SK-N-SH (cell line): ENCODE results near the gene KNDC1. TPM values are rescaled to one million over a fixed set of nuclear protein-coding genes. Genes with fewer than 3 reads are reported as not detected.

Experiments
- CTCF ChIA-PET: fragments of 300-600, 350-600 bp; formaldehyde crosslinking; extraction: SDS; loops from one replicate; lab custom pipeline; 2021; lab: Yijun Ruan, JAX
- POLR2A ChIA-PET: fragments of 350-600 bp; sonication (Branson Sonifier 250); formaldehyde crosslinking; extraction: SDS; loops from one replicate; lab custom pipeline; 2020; ENCODE audit warnings: antibody characterized with exemption, inconsistent platforms; lab: Yijun Ruan, JAX
- DNase-seq: peaks from one replicate; pipeline ENCODE4 v3.0.0; 2012
- H2AFZ ChIP-seq: fragments of 200-600 bp; sonication (generic); 2 replicates; pipeline ENCODE4 v1.8.1; 2016; ENCODE audit warnings: antibody characterized with exemption, mild to moderate bottlenecking, low read depth
- H3F3A ChIP-seq: fragments of 200-600 bp; sonication (generic); replicated peaks from 2 replicates; pipeline ENCODE3; 2016; ENCODE audit warnings: antibody characterized with exemption, mild to moderate bottlenecking; ENCODE audit not compliant: insufficient read depth
- H3K27ac ChIP-seq, 2 experiments: fragments of 200-500 bp in 1 of 2; fragments of 200-600 bp in 1 of 2; sonication (Bioruptor generic) in 1 of 2; sonication (generic), shearing (Covaris generic) in 1 of 2; 2 replicates each; pipeline versions ENCODE4 v1.5.1 to v1.6.1; 2014 to 2016; ENCODE audit warnings: low read depth in 2 of 2, inconsistent platforms in 1 of 2, low read length in 1 of 2, mild to moderate bottlenecking in 1 of 2, mixed read lengths in 1 of 2
- H3K27me3 ChIP-seq: fragments of 200-600 bp; sonication (generic), shearing (Covaris generic); 2 replicates; pipeline ENCODE4 v1.6.1; 2016; ENCODE audit warnings: mixed run types; ENCODE audit not compliant: insufficient read depth
- H3K36me3 ChIP-seq, 2 experiments: fragments of 200-500 bp in 1 of 2; fragments of 200-600 bp in 1 of 2; sonication (Bioruptor generic) in 1 of 2; sonication (generic) in 1 of 2; replicated peaks in 1 of 2; 2 replicates each; pipeline versions ENCODE3 to v1.5.1; 2014 to 2016; ENCODE audit warnings: low read length in 1 of 2, mild to moderate bottlenecking in 1 of 2; ENCODE audit not compliant: insufficient read depth in 2 of 2, control insufficient read depth in 1 of 2
- H3K4me1 ChIP-seq, 2 experiments: fragments of 200-500 bp in 1 of 2; fragments of 200-600 bp in 1 of 2; sonication (Bioruptor generic) in 1 of 2; sonication (generic), shearing (Covaris generic) in 1 of 2; 2 replicates each; pipeline versions ENCODE4 v1.5.1 to v1.6.1; 2014 to 2016; ENCODE audit warnings: low read depth in 1 of 2, low read length in 1 of 2, mixed run types in 1 of 2; ENCODE audit not compliant: insufficient read depth in 2 of 2, control insufficient read depth in 1 of 2
- H3K4me2 ChIP-seq: fragments of 200-600 bp; sonication (generic), shearing (Covaris generic); 2 replicates; pipeline ENCODE4 v1.6.1; 2017; ENCODE audit warnings: mixed run types
- H3K4me3 ChIP-seq, 2 experiments: fragments of 200-500 bp in 1 of 2; fragments of 200-600 bp in 1 of 2; sonication (Bioruptor generic) in 1 of 2; sonication (generic), shearing (Covaris generic) in 1 of 2; 2 replicates each; pipeline versions ENCODE4 v1.5.1 to v1.8.1; 2014 to 2016; ENCODE audit warnings: low read depth in 2 of 2, inconsistent platforms in 1 of 2, low read length in 1 of 2, mild to moderate bottlenecking in 1 of 2, mixed read lengths in 1 of 2, moderate library complexity in 1 of 2
- H3K79me2 ChIP-seq: fragments of 200-600 bp; sonication (generic); 2 replicates; pipeline ENCODE4 v1.8.1; 2017; ENCODE audit warnings: mild to moderate bottlenecking; ENCODE audit not compliant: insufficient read depth
- H3K9ac ChIP-seq: fragments of 200-600 bp; sonication (generic); 2 replicates; pipeline ENCODE4 v1.6.1; 2017; ENCODE audit warnings: mixed run types
- H3K9me2 ChIP-seq: fragments of 200-600 bp; sonication (generic); 2 replicates; pipeline ENCODE4 v1.6.1; 2017; ENCODE audit warnings: mixed run types
- H3K9me3 ChIP-seq: fragments of 200-600 bp; sonication (generic); 2 replicates; pipeline ENCODE4 v1.6.1; 2017; ENCODE audit warnings: mixed run types, mild to moderate bottlenecking, moderate library complexity
- H4K20me1 ChIP-seq: fragments of 200-600 bp; sonication (generic); 2 replicates; pipeline ENCODE4 v1.6.1; 2017; ENCODE audit warnings: mild to moderate bottlenecking, mixed run types; ENCODE audit not compliant: insufficient read depth
- ELF1 ChIP-seq: IDR thresholded peaks from 2 replicates; pipeline ENCODE4 v1.4.0; 2012
- EP300 ChIP-seq, 2 experiments: IDR thresholded peaks; 2 replicates each; pipeline versions ENCODE4 v1.4.0 to v1.6.1; 2012; ENCODE audit warnings: borderline replicate concordance in 1 of 2, low read depth in 1 of 2, low read length in 1 of 2
- EZH2phosphoT487 ChIP-seq: fragments of 200-600 bp; sonication (generic); IDR thresholded peaks from 2 replicates; pipeline ENCODE4 v1.6.1; 2017; ENCODE audit warnings: low read depth, mixed run types, mild to moderate bottlenecking, antibody characterized with exemption, moderate library complexity, borderline replicate concordance
- FOSL2 ChIP-seq: IDR thresholded peaks from 2 replicates; pipeline ENCODE4 v1.4.0; 2012; ENCODE audit warnings: low read depth, mild to moderate bottlenecking, moderate library complexity, borderline replicate concordance
- FOXJ3 ChIP-seq: sonication (generic); formaldehyde crosslinking; IDR thresholded peaks from 2 replicates; pipeline ENCODE4 v1.5.1; 2020; ENCODE audit warnings: mild to moderate bottlenecking, missing genetic modification reagents
- GABPA ChIP-seq: IDR thresholded peaks from 2 replicates; pipeline ENCODE4 v1.4.0; 2012; ENCODE audit warnings: low read depth, mild to moderate bottlenecking
- GATA2 ChIP-seq: sonication (generic); formaldehyde crosslinking; IDR thresholded peaks from 2 replicates; pipeline ENCODE4 v1.5.0; 2020; ENCODE audit warnings: mild to moderate bottlenecking, missing genetic modification reagents
- JUND ChIP-seq: IDR thresholded peaks from 2 replicates; pipeline ENCODE4 v1.4.0; 2012
- NFIC ChIP-seq: IDR thresholded peaks from 2 replicates; pipeline ENCODE4 v1.4.0; 2012; ENCODE audit warnings: borderline replicate concordance
- RAD21 ChIP-seq: IDR thresholded peaks from 2 replicates; pipeline ENCODE4 v1.6.1; 2012; ENCODE audit warnings: mild to moderate bottlenecking, low read length
- RCOR1 ChIP-seq: fragments of 150-350 bp; IDR thresholded peaks from 2 replicates; pipeline ENCODE4 v1.6.1; 2017; ENCODE audit warnings: antibody characterized with exemption, low read length
- REST ChIP-seq: IDR thresholded peaks from 2 replicates; pipeline ENCODE4 v1.6.1; 2012; ENCODE audit warnings: mild to moderate bottlenecking, low read depth, low read length, moderate library complexity
- RFX5 ChIP-seq: IDR thresholded peaks from 2 replicates; pipeline ENCODE4 v1.6.1; 2012; ENCODE audit warnings: mild to moderate bottlenecking, improper control_type of control experiment, low read length
- SIN3A ChIP-seq: IDR thresholded peaks from 2 replicates; pipeline ENCODE4 v1.6.1; 2012; ENCODE audit warnings: low read depth, mild to moderate bottlenecking, low read length, moderate library complexity, borderline replicate concordance
- SMC3 ChIP-seq: IDR thresholded peaks from 2 replicates; pipeline ENCODE4 v1.6.1; 2012; ENCODE audit warnings: low read depth, low read length, improper control_type of control experiment
- TAF1 ChIP-seq: IDR thresholded peaks from 2 replicates; pipeline ENCODE4 v1.6.1; 2012; ENCODE audit warnings: low read depth, mild to moderate bottlenecking, low read length, moderate library complexity, borderline replicate concordance
- YY1 ChIP-seq: IDR thresholded peaks from 2 replicates; pipeline ENCODE4 v1.4.0; 2012; ENCODE audit warnings: low read depth, mild to moderate bottlenecking
- WGBS: methylation state at CpG from one replicate; pipeline ENCODE4 v1.1.6; 2017; ENCODE audit warnings: low lambda C conversion rate; 5-methylcytosine and 5-hydroxymethylcytosine counted together
- polyA plus RNA-seq, 3 experiments: library from polyadenylated mRNA; depleted of rRNA; stranded (reverse); fragments of >200 nt; gene quantifications; 2 replicates each; pipeline ENCODE4 v1.2.3, GENCODE V29; 2012
- TF ChIP-seq, protein P1 (sequence below): IDR thresholded peaks from 2 replicates; pipeline ENCODE4 v1.4.0; 2012; ENCODE audit warnings: low read depth, borderline replicate concordance
- TF ChIP-seq, protein P2 (sequence below): IDR thresholded peaks from 2 replicates; pipeline ENCODE4 v1.4.0; 2012; ENCODE audit warnings: low read depth, borderline replicate concordance

The KNDC1 gene
- polyA plus RNA-seq, 1 of the 3 experiments (the other 2 are of a cell fraction) = 1.4 TPM

DNA sequence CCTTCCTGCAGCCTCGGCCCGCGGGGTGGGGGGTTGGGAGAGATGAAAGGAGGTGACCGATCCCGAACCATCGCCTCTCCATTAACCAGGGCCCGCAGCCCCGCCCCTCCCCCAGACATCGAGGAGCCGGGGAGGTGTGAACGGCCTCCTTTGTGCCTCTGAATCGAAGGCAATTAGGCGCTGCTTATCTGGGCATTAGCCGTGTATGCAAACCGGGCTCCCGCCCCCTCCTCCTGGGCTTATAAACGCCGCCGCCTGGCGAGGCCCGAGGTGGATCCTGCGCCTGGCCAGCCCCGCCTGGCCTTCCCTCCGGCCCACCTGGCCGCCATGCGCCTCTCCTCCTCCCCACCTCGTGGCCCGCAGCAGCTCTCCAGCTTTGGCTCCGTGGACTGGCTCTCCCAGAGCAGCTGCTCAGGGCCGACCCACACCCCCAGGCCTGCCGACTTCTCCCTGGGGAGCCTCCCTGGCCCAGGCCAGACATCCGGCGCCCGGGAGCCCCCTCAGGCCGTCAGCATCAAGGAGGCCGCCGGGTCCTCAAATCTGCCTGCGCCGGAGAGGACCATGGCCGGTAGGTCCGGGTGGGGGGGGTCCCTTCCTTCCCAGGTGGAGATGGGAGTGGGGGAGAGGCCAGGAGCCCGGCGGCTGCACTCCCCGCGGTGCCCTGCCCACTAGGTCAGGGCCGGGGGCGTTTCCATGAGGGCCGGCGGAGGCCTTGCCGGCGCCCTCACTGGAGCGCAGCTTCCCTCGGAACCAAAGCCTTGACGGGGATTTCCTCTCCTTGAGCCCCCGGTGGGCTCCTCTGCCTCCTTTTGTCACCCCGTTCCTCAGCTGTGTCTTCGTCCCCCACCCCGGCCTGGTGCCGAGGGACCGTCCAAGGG is 77.8 kb downstream of the KNDC1 start, which contains the start of gene VENTX:
TSS of gene VENTX (plus strand) at position 268 of the 878 bp plus-strand sequence. CDS start at position 328, 60 bp downstream.
- no peaks in the 10 kb centered on the region for H4K20me1 ChIP-seq
- POLR2A ChIA-PET = no interaction called here
- H3K4me2 ChIP-seq = no peak within 1 kb of the TSS
- no peaks in the 10 kb centered on the region for H3F3A ChIP-seq
- H3K4me1 ChIP-seq = no peaks in the 10 kb centered on the region
- H2AFZ ChIP-seq = no peak within 1 kb of the TSS
- H3K4me3 ChIP-seq = no peak within 1 kb of the TSS
- H3K9me3 ChIP-seq = no peaks in the 10 kb centered on the region
- peaks cover 60% of the 10 kb centered on the region for H3K27me3 ChIP-seq
- H3K9me2 ChIP-seq = no peaks in the 10 kb centered on the region
- no peak within 1 kb of the TSS for H3K9ac ChIP-seq
- WGBS = 13% methylated on average over 10 of the region's 60 CpGs
- TF ChIP-seq FOSL2 (no peak), RFX5 (no peak), JUND (no peak), ELF1 (no peak), GABPA (no peak), EZH2phosphoT487 (no peak), SIN3A (no peak), REST (no peak)
- TF ChIP-seq, protein P1, sequence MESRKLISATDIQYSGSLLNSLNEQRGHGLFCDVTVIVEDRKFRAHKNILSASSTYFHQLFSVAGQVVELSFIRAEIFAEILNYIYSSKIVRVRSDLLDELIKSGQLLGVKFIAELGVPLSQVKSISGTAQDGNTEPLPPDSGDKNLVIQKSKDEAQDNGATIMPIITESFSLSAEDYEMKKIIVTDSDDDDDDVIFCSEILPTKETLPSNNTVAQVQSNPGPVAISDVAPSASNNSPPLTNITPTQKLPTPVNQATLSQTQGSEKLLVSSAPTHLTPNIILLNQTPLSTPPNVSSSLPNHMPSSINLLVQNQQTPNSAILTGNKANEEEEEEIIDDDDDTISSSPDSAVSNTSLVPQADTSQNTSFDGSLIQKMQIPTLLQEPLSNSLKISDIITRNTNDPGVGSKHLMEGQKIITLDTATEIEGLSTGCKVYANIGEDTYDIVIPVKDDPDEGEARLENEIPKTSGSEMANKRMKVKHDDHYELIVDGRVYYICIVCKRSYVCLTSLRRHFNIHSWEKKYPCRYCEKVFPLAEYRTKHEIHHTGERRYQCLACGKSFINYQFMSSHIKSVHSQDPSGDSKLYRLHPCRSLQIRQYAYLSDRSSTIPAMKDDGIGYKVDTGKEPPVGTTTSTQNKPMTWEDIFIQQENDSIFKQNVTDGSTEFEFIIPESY = no peak
- TF ChIP-seq, all 33 proteins: peak for 0
- CTCF ChIA-PET = interaction anchor here (0.9 kb wide), 1 partner anchor 94 kb away, joined by 3 read pairs; no protein-coding TSS in a partner anchor
- DNase-seq = no peak
- Histone ChIP-seq H3K36me3 (no peaks in the 10 kb centered on the region), H3K79me2 (no peaks in the 10 kb centered on the region), H3K27ac (no peak within 1 kb of the TSS)

DNA sequence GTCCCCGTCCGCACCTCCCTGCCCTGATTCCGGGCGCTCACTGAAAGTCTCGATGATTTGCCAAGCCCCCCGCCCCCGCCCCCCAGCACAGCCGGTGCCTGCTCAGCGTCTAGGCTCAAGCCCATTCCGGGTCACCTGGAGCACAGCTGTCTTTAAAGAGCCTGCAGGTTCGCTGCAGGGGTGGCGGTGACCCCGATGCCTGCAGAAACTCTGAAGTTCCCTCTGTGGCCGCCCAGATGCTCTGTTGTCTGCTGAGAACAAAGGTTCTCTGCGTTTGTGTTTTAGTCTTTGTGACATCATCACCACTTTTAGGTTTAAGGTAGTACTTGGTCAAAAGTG is 78.4 kb downstream of the KNDC1 start:
- POLR2A ChIA-PET = no interaction called here
- no peak overlapping the region for H2AFZ ChIP-seq
- 11% methylated on average over 5 of the region's 15 CpGs for WGBS
- TF ChIP-seq GATA2 (CRISPR knock-in tag) (no peak), EP300 (IDR thresholded peaks at IDR 0.05; ENCODE audit: borderline replicate concordance in 1 of 2, low read depth in 1 of 2, low read length in 1 of 2) (no peak), NFIC (no peak), FOXJ3 (CRISPR knock-in tag) (no peak), YY1 (no peak), RAD21 (no peak), SMC3 (no peak), RCOR1 (no peak), TAF1 (no peak)
- TF ChIP-seq, protein P2, sequence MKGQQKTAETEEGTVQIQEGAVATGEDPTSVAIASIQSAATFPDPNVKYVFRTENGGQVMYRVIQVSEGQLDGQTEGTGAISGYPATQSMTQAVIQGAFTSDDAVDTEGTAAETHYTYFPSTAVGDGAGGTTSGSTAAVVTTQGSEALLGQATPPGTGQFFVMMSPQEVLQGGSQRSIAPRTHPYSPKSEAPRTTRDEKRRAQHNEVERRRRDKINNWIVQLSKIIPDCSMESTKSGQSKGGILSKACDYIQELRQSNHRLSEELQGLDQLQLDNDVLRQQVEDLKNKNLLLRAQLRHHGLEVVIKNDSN = no peak
- TF ChIP-seq, protein P1 = no peak

More for the DNA sequence above, 78.4 kb downstream of the KNDC1 start:
- no peaks in the 10 kb centered on the region for H3K9me2 ChIP-seq
- no peaks in the 10 kb centered on the region for H3F3A ChIP-seq
- no peak overlapping the region for H3K9ac ChIP-seq
- no peaks in the 10 kb centered on the region for H3K36me3 ChIP-seq
- H3K27ac ChIP-seq = no peak overlapping the region
- H3K4me2 ChIP-seq = no peak overlapping the region
- no peaks in the 10 kb centered on the region for H3K9me3 ChIP-seq
- H3K4me3 ChIP-seq = no peak overlapping the region
- no peaks in the 10 kb centered on the region for H3K79me2 ChIP-seq
- H3K27me3 ChIP-seq = peaks cover 54% of the 10 kb centered on the region
- DNase-seq = no peak
- CTCF ChIA-PET = interaction anchor here (0.9 kb wide), 1 partner anchor 95 kb away, joined by 3 read pairs; no protein-coding TSS in a partner anchor
- H4K20me1 ChIP-seq = no peaks in the 10 kb centered on the region
- no peaks in the 10 kb centered on the region for H3K4me1 ChIP-seq
